DOHH2 (cell line): ENCODE data around the gene MYO10.
"Not testable (repeated sequence)": the region's sequence is repeated elsewhere in the genome, so short reads cannot be mapped to it uniquely, and the experiment has no call there.

Experiments used
- EZH2phosphoT487 ChIP-seq: fragments of 200-600 bp; sonication (generic); IDR thresholded peaks from 2 replicates; pipeline ENCODE4 v1.6.1; 2017; ENCODE audit warnings: borderline replicate concordance, mild to moderate bottlenecking, antibody characterized with exemption, low read length, moderate library complexity, mixed read lengths
- TF ChIP-seq, protein P1 (sequence below): fragments of 200-600 bp; sonication (generic); IDR thresholded peaks from one replicate; pipeline ENCODE4 v1.5.1; 2014; ENCODE audit warnings: antibody characterized with exemption, mild to moderate bottlenecking, low read depth, low read length; ENCODE audit not compliant: poor library complexity, severe bottlenecking

DNA sequence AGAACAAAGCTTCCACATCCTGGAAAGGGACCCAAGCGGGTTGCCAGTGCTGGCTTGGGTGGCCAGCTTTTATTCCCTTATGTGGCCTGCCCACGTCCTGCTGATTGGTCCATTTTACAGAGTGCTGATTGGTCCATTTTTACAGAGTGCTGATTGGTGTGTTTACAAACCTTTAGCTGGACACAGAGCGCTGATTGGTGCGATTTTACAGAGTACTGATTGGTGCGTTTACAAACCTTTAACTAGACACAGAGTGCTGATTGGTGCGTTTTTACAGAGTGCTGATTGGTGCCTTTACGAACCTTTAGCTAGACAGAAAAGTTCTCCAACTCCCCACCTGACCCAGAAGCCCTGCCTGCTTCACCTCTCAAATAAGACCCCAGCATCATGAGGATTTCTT lies 49.2 kb upstream of the MYO10 start:
- TF ChIP-seq, protein P1, sequence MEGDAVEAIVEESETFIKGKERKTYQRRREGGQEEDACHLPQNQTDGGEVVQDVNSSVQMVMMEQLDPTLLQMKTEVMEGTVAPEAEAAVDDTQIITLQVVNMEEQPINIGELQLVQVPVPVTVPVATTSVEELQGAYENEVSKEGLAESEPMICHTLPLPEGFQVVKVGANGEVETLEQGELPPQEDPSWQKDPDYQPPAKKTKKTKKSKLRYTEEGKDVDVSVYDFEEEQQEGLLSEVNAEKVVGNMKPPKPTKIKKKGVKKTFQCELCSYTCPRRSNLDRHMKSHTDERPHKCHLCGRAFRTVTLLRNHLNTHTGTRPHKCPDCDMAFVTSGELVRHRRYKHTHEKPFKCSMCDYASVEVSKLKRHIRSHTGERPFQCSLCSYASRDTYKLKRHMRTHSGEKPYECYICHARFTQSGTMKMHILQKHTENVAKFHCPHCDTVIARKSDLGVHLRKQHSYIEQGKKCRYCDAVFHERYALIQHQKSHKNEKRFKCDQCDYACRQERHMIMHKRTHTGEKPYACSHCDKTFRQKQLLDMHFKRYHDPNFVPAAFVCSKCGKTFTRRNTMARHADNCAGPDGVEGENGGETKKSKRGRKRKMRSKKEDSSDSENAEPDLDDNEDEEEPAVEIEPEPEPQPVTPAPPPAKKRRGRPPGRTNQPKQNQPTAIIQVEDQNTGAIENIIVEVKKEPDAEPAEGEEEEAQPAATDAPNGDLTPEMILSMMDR, result not testable (repeated sequence)
- not testable (repeated sequence) for TF ChIP-seq EZH2phosphoT487
